HG02885 (cell line): Measurements from ENCODE around the gene GAGE13.
"Not testable (repeated sequence)": the region's sequence is repeated elsewhere in the genome, so short reads cannot be mapped to it uniquely, and the experiment has no call there.

Experiments used
- ATAC-seq: cut with Tn5 transposase; IDR thresholded peaks from one replicate; pipeline ENCODE4 v1.9.1; 2021; ENCODE audit warnings: mild to moderate bottlenecking; ENCODE audit not compliant: unreplicated experiment, poor library complexity

GAGE13 gene

DNA sequence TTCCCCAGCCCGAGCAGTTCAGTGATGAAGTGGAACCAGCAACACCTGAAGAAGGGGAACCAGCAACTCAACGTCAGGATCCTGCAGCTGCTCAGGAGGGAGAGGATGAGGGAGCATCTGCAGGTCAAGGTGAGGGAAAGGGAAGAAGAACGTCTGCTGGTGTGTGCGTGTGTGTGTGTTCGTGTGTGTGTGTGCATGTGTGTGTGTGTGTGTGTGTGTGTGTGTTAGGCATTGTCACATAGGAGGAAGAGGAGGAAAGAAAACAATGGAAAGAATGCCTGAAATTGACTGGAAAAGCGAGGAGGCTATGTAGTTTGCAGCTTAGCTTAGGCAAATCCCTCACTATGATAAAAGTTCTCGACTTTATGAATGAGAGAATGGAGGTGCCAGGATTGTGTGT lies 7.6 kb upstream of the GAGE13 start:
- ATAC-seq = not testable (repeated sequence)

- not testable (repeated sequence) for ATAC-seq
Measured at GRCh38 chrX:49330421-49330820, 961 bp upstream of the GAGE13 start.

DNA sequence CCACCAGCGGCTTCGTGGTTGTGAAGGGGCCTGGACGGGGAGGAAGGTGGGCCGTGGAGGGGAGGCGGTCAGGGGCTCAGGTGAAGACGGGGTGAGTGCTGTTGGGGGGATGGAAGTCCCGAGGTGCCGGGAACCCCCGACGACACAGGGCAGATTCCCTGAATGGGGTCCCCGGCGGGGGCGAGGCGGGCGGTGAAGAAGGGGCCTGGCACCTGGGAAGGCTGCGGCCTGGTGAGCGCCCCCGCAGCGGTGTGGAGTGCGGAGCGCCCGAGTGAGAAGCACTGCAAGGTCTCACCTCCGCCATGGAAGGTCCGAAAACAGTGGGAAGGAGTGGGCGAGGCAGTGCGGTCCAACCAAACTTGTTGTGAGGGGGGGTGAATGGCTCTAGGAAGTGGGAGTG lies 459 bp downstream of the GAGE13 start:
- ATAC-seq = not testable (repeated sequence)

DNA sequence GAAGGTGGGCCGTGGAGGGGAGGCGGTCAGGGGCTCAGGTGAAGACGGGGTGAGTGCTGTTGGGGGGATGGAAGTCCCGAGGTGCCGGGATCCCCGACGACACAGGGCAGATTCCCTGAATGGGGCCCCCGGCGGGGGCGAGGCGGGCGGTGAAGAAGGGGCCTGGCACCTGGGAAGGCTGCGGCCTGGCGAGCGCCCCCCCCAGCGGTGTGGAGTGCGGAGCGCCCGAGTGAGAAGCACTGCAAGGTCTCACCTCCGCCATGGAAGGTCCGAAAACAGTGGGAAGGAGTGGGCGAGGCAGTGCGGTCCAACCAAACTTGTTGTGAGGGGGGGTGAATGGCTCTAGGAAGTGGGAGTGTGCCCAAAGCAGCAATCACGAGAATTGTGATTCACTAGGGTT lies 10.1 kb downstream of the GAGE13 start:
- not testable (repeated sequence) for ATAC-seq

DNA sequence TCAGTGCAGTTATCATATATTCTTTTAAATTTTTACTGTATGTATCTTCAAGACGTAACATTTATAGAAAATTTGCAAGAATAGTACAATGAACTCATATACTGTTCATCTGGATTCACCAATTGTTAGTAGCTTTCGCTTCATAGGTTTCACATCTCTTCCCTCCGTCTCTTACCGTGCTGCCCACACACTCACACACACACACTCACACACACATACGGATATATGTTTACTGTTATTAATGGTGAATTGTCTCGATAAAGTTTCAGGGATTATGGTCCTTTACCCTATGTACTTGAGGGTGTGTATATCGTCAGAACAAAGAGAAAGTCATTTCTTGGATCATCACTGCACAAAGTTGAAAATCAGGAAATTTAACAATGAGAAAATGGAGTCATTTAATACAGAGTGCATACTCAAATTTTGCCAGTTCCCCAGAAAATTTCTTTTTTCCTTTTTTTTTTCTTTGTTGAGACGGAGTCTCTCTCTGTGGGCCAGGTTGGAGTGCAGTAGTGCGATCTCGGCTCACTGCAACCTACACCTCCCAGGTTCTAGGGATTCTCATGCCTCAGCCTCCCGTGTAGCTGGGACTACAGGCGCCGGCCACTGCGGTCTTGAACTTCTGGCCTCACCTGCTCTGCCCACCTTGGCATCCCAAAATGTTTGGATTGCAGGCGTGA lies 13.3 kb downstream of the GAGE13 start:
- ATAC-seq = not testable (repeated sequence)

- ATAC-seq = not testable (repeated sequence)
Measured at GRCh38 chrX:49345402-49345801, 14.0 kb downstream of the GAGE13 start.

DNA sequence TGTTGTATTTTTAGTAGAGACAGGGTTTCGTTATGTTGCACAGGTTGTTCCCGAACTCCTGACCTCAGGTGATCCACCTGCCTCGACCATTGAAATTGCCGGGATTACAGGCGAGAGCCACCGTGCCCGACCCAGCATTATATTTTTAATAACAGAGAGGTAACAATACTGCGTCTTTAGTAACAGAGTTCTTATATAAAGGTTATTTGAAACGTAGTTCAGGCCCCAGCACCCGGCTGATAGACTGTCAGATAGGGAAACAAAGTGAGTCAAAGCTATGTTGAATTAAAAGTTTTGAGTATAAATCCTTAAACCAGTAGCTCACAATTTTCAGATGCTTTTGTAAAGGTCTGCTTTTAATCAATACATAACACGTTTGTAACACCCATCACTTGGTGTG lies 14.8 kb downstream of the GAGE13 start:
- not testable (repeated sequence) for ATAC-seq
